ENCODE results near the gene ZNF273.

ZNF273 gene

GRCh38 chr7:64876792-64877713 is 26.0 kb upstream of the ZNF273 start:
- peak; percentile 84 for DNase-seq (ENCODE audit: low spot score)

DNA sequence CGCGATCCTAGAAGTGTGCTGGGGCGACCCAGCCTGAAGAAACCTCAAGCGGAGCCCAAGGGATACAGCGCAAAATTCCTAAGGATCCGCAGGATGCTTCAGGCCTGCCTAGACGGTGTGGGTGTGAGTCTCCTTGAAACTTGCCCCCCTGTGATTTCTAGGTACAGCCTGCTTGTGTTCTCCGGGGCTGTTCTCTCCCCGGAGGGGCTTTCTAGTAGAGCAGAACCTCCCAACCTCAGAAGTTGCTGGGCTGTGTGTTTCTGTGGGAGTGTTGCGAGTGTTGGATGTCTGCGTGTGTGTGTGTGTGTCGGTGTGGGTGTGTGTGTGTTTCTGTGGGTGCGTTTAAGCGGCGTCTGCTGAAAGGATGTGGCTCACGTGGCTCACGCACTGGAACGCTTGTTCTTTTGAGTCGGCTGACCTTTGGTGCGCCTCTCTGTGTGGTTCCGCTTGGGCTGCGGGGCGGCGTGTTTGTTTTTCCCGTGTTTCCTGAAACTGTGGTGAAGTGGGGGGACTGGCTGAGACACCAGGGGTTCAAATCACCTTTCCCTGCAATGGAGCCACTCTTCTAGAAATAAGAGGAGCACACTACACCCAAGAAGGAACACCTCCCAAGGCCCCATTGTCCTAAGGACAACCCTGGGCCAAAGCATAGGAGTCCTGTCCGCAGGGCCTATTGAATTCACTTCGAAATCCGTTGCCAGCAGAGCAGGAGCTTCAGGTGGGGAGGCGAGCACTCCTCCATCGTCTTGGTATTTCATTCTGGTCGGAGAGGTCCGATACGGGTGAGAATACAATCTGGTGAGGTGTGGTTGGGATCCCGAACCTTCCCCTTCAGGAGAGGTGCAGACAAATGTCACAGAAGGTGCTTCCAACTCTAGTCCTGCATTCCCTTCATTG is 25.1 kb upstream of the ZNF273 start:
- peak; percentile 12 for DNase-seq (ENCODE audit: low spot score)

DNA sequence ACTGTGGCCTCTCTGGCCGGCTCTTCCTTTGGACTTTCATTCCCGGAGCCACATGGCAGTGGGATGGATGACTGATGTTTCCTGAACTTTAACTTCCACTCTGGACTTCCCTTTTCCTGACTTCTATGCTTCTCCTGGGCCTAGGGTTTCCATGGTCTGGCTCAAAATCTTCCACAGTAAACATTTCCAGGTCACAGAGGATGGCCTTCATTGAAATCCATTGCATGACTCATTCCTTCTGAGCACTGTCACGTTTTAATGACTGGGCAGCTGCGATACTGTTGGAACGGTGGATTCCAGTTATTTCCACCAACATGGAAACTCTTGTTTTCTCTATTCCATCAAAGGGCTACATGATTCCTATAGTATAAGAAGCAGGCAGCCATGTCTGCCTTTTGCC is 24.4 kb upstream of the ZNF273 start:
- DNase-seq (ENCODE audit: low spot score): no peak

- DNase-seq (ENCODE audit: low spot score): peak; percentile 13
Measured at GRCh38 chr7:64879086-64879730, 23.9 kb upstream of the ZNF273 start.

DNA sequence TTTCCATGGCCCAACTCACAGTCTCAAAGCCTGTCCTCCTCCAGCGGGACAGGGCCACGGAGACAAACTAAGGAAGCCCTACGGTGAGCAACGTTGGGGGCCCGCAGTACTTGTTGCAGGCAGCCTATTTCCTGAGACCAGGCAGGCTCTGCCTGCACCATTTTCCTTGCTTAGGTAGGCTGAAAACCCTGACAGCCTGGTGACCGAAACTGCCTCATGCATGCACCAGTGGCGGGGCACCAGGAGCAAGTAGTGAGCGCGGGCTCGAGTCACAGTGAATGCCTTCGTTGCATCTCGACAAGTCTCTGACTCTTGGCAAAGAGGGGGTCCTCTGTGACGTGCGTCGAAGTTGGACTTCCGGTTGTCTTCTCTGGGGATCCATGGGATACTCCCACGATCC is 23.3 kb upstream of the ZNF273 start:
- peak; percentile 7 for DNase-seq (ENCODE audit: low spot score)

GRCh38 chr7:64880322-64881297 is 22.5 kb upstream of the ZNF273 start:
- DNase-seq (ENCODE audit: low spot score): peak; percentile 15

DNA sequence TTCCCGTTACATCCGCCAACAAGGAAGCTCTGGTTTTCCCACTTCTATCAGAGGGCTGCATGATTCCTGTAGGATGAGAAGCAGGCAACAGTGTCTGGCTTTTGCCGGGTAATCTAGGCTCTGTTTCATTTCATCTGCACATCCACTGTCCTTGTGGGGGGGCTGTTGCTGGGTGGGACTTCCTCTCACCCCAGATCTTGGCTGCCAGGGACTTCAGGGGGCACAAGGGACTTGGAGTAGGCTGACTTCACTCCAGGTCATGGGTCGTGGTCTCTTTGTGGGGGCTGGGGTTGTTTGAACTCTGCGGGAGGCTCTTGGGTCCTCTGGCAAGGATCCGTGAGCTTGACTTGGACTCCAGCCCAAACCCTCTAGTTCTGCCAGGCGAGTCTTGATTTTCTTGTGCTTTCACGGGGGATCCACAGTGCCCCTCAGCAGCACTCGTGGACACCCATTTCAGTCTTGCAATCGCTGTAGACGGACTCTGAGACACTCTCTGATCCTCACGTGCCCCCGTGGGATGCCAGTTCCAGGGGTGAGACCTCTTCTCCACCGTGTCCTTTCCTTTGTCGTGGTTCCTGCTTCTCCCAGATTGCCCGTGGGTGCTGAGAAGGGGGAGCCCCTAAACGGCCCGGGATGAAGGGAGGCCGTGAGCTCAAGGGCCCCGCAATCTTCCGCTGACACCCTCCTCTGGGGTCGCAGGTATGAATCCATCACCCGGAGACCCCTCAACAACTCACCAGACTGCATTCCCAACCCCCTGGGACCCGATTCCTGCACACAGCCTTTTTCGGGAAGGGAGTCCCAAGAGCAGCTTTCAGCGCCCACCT is 21.4 kb upstream of the ZNF273 start:
- DNase-seq (ENCODE audit: low spot score): peak; percentile 6

DNA sequence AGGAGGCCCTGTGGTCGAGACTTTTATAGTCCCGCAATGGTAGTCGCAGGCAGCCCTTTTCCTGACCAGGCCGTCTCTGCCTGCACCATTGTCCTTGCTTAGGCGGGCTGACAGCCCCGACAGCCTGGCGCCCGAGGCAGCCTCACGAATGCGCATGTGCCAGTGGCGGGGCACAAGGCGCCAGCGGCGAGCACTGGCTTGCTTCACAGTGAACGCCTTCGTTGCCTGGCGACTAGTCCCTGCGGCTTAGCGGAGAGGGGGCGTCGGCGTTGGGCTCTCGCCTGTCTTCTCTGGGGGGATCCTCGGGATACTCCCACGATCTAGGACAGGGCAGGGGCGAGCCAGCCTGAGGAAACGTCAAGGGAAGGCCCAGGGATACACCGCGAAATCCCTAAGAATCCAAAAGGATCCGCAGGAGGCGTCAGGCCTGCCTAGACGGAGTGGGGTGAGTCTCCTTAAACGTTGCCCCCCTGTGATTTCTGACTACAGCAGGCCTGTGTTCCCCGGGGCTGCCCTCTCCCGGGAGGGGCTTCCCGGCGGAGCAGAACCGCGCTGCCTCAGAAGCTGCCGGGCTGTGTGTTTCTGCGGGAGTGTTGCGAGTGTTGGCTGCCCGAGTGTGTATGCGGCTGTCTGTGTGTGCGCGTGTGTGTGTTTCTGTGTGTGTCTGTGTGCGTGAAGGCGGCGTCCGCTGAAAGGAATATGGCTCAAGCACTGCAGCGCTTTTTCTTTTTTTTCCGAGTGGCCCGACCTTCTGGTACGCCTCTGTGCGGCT is 20.5 kb upstream of the ZNF273 start:
- DNase-seq (ENCODE audit: low spot score): peak; percentile 18

DNA sequence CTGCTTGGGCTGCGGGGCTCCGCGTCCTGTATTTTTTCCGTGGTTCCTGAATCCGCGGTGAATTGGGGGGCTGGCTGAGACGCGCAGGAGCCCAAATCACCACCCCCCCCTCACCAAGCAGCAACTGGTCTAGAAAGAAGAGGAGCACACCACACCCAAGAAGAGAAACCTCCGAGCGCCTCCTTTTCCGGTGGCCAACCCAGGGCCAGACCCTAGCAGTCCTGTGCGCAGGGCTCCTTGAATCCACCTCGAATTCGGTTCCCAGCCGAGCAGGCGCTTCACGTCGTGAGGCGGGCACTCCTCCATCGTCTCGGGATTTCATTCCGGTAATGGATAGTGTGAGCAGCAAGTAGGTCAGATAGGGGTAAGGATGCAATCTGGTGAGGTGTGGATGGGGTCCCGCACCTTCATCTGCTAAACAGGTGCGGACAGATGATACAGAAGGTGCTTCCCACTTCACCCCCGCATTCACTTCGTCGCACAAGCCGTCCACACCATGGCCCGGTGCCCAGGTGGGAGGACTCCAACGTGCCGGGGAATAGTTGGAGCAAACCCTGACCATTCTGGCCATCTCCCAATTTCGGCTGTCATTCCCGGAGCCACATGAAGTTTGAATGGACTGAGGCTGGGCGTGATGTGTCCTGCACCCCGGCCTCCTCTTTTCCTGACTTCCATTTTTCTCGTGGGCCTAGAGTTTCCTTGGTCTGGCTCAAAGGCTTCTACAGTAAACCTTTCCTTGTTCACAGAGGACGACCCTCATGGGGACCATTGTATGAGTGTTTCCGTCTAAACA is 19.8 kb upstream of the ZNF273 start:
- peak; percentile 14 for DNase-seq (ENCODE audit: low spot score)

DNA sequence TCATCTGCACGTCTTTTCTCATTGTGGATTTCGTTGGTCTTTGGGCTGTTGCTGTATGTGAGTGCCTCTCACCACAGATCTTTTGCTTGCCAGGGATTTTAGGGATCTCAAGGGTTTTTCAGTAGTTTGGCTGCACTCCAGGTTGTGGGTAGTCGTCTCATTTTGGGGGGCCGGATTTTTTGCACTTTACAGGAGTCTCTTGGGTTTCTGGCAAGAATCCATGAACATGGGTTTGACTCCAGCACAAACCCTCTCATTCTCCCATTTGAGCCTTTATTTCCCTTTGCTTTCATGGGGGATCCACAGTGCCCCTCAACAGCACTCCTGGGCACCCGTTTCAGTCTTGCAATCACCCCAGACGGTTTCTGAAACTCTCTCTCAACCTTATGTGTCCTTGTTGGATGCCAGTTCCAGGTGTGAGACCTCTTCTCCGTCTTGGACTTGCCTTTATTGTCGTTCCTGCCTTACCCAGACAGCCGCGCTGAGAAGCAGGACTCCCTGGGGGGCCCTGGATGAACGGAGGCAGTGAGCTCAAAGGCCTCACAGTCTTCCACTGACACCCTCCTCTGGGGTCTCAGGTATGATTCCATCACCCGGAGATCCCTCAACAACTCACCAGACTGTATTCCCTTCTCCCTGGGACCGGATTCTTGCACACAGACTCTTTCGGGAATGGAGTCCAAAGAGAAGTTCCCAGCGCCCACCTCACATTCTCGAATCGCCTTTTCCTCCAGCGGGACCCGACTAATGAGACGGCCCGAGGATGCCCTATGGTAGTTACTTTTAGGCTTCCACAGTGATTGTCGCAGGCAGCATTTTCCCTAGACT is 18.8 kb upstream of the ZNF273 start:
- no peak for DNase-seq (ENCODE audit: low spot score)

DNA sequence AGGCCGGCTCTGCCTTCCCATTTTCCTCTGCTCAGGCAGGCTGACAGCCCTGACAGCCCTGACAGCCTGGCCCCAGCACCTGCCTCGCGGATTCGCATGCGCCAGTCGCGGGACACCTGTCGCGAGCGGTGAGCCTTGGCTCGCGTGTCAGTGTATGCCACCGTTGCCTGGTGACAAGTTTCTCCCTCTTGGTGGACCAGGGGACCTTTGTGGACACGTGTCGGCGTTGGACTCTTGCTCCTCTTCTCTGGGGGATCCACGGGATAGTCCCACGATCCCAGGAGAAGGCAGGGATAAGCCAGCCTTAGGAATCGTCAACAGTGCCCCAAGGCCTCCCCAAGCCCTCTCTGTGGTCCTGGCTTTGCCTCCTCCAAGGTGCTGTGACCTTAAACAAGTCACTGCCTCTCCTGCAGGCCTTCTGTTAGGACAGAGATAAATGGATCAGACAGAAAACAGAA is 18.1 kb upstream of the ZNF273 start:
- peak; percentile 11 for DNase-seq (ENCODE audit: low spot score)

DNA sequence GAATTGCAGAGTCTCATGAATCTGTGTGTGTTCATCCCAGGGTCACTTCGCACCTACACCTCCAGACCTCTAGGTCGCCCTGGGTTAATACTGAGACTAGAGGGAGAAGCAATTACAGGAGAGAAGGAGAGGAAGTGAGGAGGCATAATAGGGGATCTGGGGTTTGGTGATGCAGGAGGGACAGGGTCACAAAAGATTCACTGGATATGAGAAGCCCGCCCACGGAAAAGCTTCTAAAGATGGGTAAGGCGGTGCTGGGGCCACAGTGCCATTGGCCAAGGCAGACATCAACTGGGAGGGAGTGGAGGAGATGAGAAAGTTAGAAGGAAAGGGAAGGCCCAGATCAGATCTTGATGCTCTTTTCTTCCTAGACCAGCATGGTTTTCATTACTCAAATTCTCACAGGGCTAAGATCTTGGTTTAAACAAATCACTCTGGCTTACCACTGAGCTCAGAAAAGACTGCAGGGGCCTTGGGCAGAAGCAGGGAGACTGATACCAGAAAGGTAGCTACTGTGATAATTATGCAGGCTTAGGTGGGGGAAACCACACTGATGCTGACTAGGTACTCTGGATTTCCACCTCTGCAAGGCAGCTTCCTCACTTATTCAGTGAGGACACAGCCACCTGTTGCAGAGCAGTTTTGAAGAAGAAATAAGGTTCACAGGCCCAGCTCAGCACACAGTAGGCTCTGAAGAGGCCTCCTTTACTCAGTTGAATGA is 17.4 kb upstream of the ZNF273 start:
- no peak for DNase-seq (ENCODE audit: low spot score)

GRCh38 chr7:64886956-64887545 is 16.0 kb upstream of the ZNF273 start:
- peak; percentile 5 for DNase-seq (ENCODE audit: low spot score)

DNA sequence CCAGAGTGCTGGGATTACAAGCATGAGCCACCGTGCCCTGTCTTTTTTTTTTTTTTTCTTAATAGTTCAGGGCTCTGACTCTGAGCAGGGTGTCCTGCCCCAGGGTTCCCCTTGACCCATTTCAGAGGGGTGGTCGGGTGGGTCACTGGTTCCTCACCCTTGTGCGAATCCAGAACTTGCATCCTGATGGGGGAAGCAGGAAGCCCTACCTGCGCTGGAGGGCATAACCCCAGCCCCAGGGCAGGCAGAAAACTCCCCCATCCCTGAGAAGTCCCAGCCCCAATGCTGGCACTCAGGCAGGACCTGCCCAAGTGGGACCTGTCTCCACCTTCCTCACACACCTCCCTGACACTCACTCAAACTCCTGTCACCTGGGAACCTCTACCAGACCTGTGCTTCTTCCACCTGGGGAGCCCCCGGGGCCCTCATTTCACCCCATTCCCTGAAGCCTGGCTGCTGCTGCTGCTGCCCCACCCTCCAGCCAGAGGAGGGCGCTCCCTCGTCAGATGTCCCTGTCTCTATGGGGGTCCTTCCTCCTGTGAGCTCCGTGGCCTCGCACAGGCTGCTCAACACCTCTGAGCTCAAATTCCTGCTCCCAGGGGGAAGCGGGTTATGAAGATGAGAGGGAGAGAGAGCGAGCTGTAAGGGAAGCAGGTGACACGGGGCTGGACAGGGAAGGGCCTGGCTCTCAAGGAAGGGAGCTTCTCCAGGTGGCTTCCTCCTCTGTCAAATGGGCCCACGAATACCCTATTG is 15.1 kb upstream of the ZNF273 start:
- DNase-seq (ENCODE audit: low spot score): peak; percentile 38

DNA sequence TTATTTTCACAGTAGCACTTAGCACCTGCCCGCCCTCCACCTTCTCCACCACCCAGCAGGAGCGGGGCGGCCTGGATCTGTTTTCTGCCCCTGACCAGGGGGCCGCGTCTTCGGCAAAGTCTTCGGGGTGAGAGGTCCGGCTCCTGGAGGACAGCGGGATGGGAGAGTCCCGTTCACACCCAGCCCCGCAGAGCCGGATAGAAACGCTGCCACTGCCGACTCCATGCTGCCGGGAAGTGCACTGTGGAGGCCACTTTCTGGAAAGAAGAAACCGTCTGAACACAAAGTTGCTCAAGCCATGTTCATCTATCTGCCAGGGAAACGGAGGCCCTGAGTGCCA is 14.5 kb upstream of the ZNF273 start:
- peak; percentile 22 for DNase-seq (ENCODE audit: low spot score)
